Mucosa of rectum (tissue), 2 donors: ENCODE measurements around the gene MUC5B.
"Not testable (repeated sequence)": the region's sequence is repeated elsewhere in the genome, so short reads cannot be mapped to it uniquely, and the experiment has no call there.

Experiments
- H3K27ac ChIP-seq, 2 donors: one replicate each; pipeline ENCODE4 v1.7.0; 2013; ENCODE audit warnings: inconsistent platforms in 2 of 2, low read depth in 2 of 2, low read length in 2 of 2
- H3K27me3 ChIP-seq, 2 donors: one replicate each; pipeline ENCODE4 v1.7.0; 2013; ENCODE audit warnings: low read length in 2 of 2; ENCODE audit not compliant: control insufficient read depth in 2 of 2, insufficient read depth in 2 of 2
- H3K36me3 ChIP-seq, 2 donors: one replicate each; pipeline ENCODE4 v1.7.0; 2013; ENCODE audit warnings: low read length in 2 of 2; ENCODE audit not compliant: control insufficient read depth in 2 of 2, insufficient read depth in 2 of 2
- H3K4me1 ChIP-seq, 2 donors: one replicate each; pipeline ENCODE4 v1.7.0; 2013; ENCODE audit warnings: low read length in 2 of 2, mild to moderate bottlenecking in 1 of 2; ENCODE audit not compliant: control insufficient read depth in 2 of 2, insufficient read depth in 2 of 2
- H3K4me3 ChIP-seq, 2 donors: one replicate each; pipeline ENCODE4 v1.7.0; 2013; ENCODE audit warnings: low read length in 2 of 2
- H3K9ac ChIP-seq, 2 donors: one replicate each; pipeline ENCODE4 v1.7.0; 2013; ENCODE audit warnings: low read length in 2 of 2, low read depth in 1 of 2, mild to moderate bottlenecking in 1 of 2
- H3K9me3 ChIP-seq, 2 donors: one replicate each; pipeline ENCODE4 v1.7.0; 2013; ENCODE audit warnings: low read length in 2 of 2; ENCODE audit not compliant: control insufficient read depth in 2 of 2
- donor health status: healthy.
- donor health status: Normal muscosa, but diverticular disease.

MUC5B gene

DNA sequence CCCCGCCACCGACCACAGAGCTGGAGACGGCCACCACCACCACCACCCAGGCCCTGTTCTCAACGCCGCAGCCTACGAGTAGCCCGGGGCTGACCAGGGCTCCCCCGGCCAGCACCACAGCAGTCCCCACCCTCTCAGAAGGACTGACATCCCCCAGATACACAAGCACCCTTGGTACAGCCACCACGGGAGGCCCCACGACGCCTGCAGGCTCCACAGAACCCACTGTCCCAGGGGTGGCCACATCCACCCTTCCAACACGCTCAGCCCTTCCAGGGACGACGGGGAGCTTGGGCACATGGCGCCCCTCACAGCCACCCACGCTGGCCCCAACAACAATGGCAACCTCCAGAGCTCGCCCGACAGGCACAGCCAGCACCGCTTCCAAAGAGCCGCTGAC is 18.8 kb downstream of the MUC5B start:
- no peaks in the 10 kb centered on the region for H3K9me3 ChIP-seq
- H3K9ac ChIP-seq, result no peak overlapping the region
- H3K27me3 ChIP-seq, result no peaks in the 10 kb centered on the region
- H3K4me1 ChIP-seq, result peaks cover 2 to 27% of the 10 kb centered on the region in 2 donors
- H3K27ac ChIP-seq, result no peak overlapping the region
- H3K36me3 ChIP-seq, result peaks cover 9 to 17% of the 10 kb centered on the region in 2 donors
- H3K4me3 ChIP-seq, result no peak overlapping the region

DNA sequence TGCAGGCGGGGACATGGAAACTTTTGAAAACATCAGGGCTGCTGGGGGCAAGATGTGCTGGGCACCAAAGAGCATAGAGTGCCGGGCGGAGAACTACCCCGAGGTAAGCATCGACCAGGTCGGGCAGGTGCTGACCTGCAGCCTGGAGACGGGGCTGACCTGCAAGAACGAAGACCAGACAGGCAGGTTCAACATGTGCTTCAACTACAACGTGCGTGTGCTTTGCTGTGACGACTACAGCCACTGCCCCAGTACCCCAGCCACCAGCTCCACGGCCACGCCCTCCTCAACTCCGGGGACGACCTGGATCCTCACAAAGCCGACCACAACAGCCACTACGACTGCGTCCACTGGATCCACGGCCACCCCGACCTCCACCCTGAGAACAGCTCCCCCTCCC is 19.4 kb downstream of the MUC5B start:
- no peak overlapping the region for H3K4me3 ChIP-seq
- no peak overlapping the region for H3K9ac ChIP-seq
- H3K36me3 ChIP-seq, result peaks cover 9 to 17% of the 10 kb centered on the region in 2 donors
- H3K27me3 ChIP-seq, result no peaks in the 10 kb centered on the region
- H3K9me3 ChIP-seq, result no peaks in the 10 kb centered on the region
- H3K4me1 ChIP-seq, result peaks cover 0 to 21% of the 10 kb centered on the region in 2 donors
- H3K27ac ChIP-seq, result no peak overlapping the region

DNA sequence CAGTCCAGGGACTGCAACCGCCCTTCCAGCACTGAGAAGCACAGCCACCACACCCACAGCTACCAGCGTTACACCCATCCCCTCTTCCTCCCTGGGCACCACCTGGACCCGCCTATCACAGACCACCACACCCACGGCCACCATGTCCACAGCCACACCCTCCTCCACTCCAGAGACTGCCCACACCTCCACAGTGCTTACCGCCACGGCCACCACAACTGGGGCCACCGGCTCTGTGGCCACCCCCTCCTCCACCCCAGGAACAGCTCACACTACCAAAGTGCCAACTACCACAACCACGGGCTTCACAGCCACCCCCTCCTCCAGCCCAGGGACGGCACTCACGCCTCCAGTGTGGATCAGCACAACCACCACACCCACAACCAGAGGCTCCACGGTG is 19.9 kb downstream of the MUC5B start:
- H3K4me1 ChIP-seq, result peaks cover 0 to 18% of the 10 kb centered on the region in 2 donors
- H3K27ac ChIP-seq, H3K27me3 ChIP-seq, H3K9ac ChIP-seq, H3K4me3 ChIP-seq, H3K9me3 ChIP-seq: not testable (repeated sequence)
- peaks cover 9 to 17% of the 10 kb centered on the region in 2 donors for H3K36me3 ChIP-seq

DNA sequence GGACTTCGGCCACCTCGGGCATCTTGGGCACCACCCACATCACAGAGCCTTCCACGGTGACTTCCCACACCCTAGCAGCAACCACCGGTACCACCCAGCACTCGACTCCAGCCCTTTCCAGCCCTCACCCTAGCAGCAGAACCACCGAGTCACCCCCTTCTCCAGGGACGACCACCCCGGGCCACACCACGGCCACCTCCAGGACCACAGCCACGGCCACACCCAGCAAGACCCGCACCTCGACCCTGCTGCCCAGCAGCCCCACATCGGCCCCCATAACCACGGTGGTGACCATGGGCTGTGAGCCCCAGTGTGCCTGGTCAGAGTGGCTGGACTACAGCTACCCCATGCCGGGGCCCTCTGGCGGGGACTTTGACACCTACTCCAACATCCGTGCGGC is 20.7 kb downstream of the MUC5B start:
- peaks cover 0 to 10% of the 10 kb centered on the region in 2 donors for H3K4me1 ChIP-seq
- H3K27me3 ChIP-seq, H3K9ac ChIP-seq, H3K9me3 ChIP-seq, H3K4me3 ChIP-seq, H3K27ac ChIP-seq: not testable (repeated sequence)
- peaks cover 9 to 15% of the 10 kb centered on the region in 2 donors for H3K36me3 ChIP-seq

DNA sequence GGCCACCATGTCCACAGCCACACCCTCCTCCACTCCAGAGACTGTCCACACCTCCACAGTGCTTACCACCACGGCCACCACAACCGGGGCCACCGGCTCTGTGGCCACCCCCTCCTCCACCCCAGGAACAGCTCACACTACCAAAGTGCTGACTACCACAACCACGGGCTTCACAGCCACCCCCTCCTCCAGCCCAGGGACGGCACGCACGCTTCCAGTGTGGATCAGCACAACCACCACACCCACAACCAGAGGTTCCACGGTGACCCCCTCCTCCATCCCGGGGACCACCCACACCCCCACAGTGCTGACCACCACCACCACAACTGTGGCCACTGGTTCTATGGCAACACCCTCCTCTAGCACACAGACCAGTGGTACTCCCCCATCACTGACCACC is 21.7 kb downstream of the MUC5B start:
- Histone ChIP-seq H3K27ac (peak overlapping the region in 1 of 2 donors; percentile 42), H3K36me3 (peaks cover 9 to 15% of the 10 kb centered on the region in 2 donors)
- not testable (repeated sequence) for H3K27me3 ChIP-seq, H3K9ac ChIP-seq, H3K9me3 ChIP-seq, H3K4me3 ChIP-seq, H3K4me1 ChIP-seq

- H3K4me3 ChIP-seq, H3K9ac ChIP-seq, H3K9me3 ChIP-seq, H3K4me1 ChIP-seq, H3K27me3 ChIP-seq: not testable (repeated sequence)
- Histone ChIP-seq H3K36me3 (peaks cover 5 to 12% of the 10 kb centered on the region in 2 donors), H3K27ac (peak overlapping the region; percentile 58 to 81)
These were observed 22.9 kb downstream of the MUC5B start for GRCh38 chr11:1245717-1246116.

GRCh38 chr11:1246301-1246700 is 23.4 kb downstream of the MUC5B start:
- H3K27ac ChIP-seq, result peak overlapping the region; percentile 58 to 81
- H3K9me3 ChIP-seq, H3K9ac ChIP-seq, H3K4me1 ChIP-seq, H3K36me3 ChIP-seq, H3K27me3 ChIP-seq, H3K4me3 ChIP-seq: not testable (repeated sequence)

GRCh38 chr11:1247026-1247425 is 24.2 kb downstream of the MUC5B start:
- H3K9me3 ChIP-seq, H3K36me3 ChIP-seq, H3K9ac ChIP-seq, H3K4me3 ChIP-seq, H3K27me3 ChIP-seq, H3K4me1 ChIP-seq: not testable (repeated sequence)
- peak overlapping the region in 1 of 2 donors; percentile 3 for H3K27ac ChIP-seq

GRCh38 chr11:1248951-1249350 is 26.1 kb downstream of the MUC5B start:
- not testable (repeated sequence) for H3K4me3 ChIP-seq, H3K9me3 ChIP-seq, H3K4me1 ChIP-seq, H3K36me3 ChIP-seq, H3K27me3 ChIP-seq, H3K9ac ChIP-seq, H3K27ac ChIP-seq

DNA sequence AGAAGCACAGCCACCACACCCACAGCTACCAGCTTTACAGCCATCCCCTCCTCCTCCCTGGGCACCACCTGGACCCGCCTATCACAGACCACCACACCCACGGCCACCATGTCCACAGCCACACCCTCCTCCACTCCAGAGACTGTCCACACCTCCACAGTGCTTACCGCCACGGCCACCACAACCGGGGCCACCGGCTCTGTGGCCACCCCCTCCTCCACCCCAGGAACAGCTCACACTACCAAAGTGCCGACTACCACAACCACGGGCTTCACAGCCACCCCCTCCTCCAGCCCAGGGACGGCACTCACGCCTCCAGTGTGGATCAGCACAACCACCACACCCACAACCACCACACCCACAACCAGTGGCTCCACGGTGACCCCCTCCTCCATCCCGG is 27.5 kb downstream of the MUC5B start:
- H3K4me1 ChIP-seq, H3K4me3 ChIP-seq, H3K36me3 ChIP-seq, H3K9me3 ChIP-seq, H3K9ac ChIP-seq, H3K27ac ChIP-seq, H3K27me3 ChIP-seq: not testable (repeated sequence)

DNA sequence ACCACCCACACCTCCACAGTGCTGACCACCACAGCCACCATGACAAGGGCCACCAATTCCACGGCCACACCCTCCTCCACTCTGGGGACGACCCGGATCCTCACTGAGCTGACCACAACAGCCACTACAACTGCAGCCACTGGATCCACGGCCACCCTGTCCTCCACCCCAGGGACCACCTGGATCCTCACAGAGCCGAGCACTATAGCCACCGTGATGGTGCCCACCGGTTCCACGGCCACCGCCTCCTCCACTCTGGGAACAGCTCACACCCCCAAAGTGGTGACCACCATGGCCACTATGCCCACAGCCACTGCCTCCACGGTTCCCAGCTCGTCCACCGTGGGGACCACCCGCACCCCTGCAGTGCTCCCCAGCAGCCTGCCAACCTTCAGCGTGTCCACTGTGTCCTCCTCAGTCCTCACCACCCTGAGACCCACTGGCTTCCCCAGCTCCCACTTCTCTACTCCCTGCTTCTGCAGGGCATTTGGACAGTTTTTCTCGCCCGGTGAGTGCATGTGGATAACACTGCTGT is 28.4 kb downstream of the MUC5B start:
- Histone ChIP-seq H3K36me3 (no peaks in the 10 kb centered on the region), H3K9me3 (no peaks in the 10 kb centered on the region), H3K27me3 (no peaks in the 10 kb centered on the region), H3K27ac (no peak overlapping the region), H3K4me3 (no peak overlapping the region), H3K9ac (no peak overlapping the region), H3K4me1 (peaks cover 0 to under 1% of the 10 kb centered on the region in 2 donors)
